A673 (cell line): ENCODE data around the gene APOL5.

Experiments
- CTCF ChIP-seq: fragments of 300-800, 200-600 bp; sonication (generic); conservative IDR thresholded peaks from 2 replicates; pipeline ENCODE4 v1.5.1; 2017; ENCODE audit warnings: low read depth, mild to moderate bottlenecking, antibody characterized with exemption, low read length, moderate library complexity, mixed read lengths
- EZH2 ChIP-seq: fragments of 200-600 bp; sonication (generic); IDR thresholded peaks from 2 replicates; pipeline ENCODE4 v1.6.1; 2017; ENCODE audit warnings: borderline replicate concordance, low read depth, mild to moderate bottlenecking, mixed read lengths, antibody characterized with exemption, low read length; ENCODE audit not compliant: poor library complexity, severe bottlenecking

GRCh38 chr22:35743326-35743860, 25.7 kb downstream of the APOL5 start:
- TF ChIP-seq CTCF (no peak), EZH2 (no peak)
